CD4-positive, alpha-beta T cell treated with Interleukin-17A for 1 hour (primary cell): Measurements from ENCODE around the gene PLEKHH1.
A peak's percentile ranks its signal among the peaks of the same experiment; 100 is the strongest.

Source experiments
- DNase-seq: peaks from one replicate; pipeline ENCODE4 v3.0.0-alpha.2; 2020

The PLEKHH1 gene

GRCh38 chr14:67512463-67513310, 20.4 kb upstream of the PLEKHH1 start:
- DNase-seq: no peak

DNA sequence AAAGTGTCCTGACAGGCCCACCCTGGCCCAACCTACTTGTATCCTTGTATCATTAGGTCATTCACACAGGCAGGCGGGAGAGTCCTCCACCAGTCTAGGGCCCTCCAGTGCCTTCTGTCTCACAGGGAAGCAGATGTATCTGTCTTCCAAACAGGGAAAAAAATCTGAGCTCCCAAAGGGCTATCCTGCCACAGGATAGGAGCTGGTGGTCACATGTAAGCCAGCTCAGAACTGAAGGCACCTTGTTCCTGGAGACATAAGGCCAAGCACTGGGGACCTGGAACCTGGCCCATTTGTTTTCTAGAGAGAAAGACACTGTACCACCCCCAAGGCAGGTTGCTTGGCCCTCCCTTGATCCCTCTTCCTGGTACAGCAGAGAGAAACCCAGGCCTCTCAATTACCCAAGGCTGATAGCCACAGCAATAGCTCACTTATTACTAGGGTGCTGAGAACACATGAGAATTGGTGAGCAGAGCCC, 19.4 kb upstream of the PLEKHH1 start:
- DNase-seq: no peak

DNA sequence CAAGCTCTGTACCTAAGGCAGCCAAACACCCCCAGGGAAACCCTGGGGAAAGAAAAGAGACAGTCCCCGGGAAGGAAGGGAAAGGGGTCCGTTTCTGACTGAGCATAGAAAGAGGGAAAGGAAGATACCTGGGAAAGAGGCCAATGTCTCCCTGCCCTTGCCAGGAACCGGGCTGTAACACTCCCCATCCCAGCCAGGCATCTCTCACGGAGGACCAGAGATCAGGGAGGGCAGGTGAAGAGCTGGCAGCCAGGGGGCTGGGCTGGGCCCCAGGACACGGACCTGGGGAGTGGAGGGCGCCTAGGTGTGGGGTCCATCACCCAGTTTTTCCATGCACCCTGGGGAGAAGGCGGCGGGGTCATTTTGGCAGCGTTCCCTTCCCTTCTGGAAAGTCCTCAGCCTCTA, 18.9 kb upstream of the PLEKHH1 start:
- no peak for DNase-seq

DNA sequence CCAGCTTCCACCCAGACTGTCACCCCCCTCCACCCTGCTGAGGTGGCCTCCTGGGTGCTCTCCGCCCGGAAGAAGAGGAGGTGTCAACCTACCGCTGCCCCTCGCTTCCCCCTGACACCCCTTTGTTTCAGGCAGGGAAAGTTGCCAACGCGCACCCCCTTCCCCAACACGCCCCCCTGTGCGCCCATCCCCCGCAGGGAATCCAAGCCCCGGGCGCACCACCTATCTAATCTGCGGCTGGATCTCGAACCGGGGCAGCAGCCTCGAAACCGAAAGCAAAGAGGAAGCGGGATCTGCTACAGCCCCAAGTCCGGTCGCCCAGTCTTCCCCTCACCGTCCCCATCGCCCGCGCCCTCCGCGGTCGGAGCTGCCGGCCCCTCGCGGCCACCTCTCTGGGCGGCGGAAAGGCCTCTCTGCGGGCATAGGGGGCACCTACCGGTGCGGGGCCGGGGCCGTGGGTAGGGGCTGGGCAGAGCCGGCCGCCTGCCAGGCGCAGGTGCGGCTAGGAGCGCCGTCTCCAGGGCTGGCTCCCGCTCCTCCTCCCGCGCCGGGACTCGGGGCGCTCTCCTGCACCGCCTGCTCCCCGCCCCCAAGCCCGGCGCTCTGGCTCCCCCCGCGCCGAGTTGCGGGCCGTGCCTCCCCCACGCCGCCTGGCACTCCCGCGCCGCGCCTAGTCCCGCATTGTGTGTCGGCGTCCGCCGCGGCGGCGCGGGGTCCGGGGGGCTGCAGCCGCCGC, 18.3 kb upstream of the PLEKHH1 start:
- DNase-seq: peak; percentile 58

DNA sequence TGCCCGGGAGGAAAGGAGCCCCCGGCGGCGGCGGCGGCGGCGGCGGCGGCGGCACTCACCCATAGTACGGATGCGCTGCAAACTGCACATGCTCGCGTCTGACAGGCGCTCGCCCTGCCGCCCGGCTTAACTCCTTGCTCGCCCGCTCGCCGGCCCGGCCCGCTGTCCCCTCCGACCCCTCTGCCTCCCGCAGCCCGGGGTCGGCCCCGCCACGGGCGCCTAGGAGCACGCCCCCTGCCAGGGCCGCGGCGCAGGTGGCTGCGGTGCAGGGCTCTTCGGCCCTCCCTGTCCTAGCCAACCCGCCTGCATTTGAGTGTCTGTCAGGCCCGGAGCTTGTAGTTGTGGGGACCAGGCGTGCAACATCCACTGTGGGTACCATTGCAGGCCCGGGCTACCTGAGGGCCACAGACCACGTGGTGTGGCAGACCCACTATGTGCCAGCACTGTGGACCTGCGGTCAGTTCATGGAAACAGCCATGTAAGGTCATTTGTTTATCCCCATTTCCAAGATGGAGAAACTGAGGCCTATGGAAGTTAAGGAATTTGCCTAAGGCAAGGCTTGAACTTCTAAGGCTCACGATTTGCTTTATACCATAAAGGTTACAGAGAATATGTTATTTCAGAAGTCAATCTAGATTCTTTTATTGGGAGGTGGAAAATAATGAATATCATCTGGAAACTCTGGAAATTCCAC, 17.6 kb upstream of the PLEKHH1 start:
- no peak for DNase-seq

DNA sequence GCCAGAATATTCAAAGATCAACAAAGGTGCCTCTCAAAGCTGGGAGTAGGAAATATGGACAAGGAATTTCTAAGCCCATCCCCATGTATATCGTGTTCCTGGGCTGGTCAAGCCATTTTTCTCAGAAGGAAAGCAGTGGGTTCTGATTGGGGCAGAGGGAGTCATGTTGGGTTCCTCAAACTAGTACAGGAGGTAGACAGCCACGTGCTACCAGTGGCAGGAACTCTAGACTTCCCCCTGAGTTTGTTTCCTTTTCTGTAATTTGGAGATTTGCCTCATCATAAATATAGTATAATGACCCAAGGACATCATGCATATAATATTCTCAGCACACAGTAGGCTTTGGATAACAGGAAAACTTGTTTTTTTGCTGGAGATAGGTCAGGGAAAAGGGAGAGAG, 16.4 kb upstream of the PLEKHH1 start:
- DNase-seq: no peak

- DNase-seq: no peak
These were observed 16.0 kb upstream of the PLEKHH1 start for GRCh38 chr14:67517083-67517482.

DNA sequence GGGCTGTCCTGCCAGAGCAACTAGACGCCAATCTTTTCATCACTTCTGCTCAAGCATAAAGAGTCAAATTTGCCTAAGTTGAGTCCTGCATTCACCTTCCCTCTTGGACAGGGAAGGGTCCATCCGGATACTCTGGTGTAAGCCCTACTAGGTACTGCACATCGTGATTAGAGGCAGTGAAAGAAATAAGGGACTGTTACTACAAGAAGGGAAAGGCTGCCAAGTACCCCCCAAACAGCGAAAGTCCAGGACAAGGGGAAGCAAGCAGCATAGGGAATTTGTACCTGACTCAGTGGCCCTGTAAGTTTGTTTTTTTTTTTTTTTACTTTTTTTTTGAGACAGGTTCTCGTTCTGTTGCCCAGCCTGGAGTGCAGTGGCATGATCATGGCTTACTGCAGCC, 13.7 kb upstream of the PLEKHH1 start:
- DNase-seq: no peak

DNA sequence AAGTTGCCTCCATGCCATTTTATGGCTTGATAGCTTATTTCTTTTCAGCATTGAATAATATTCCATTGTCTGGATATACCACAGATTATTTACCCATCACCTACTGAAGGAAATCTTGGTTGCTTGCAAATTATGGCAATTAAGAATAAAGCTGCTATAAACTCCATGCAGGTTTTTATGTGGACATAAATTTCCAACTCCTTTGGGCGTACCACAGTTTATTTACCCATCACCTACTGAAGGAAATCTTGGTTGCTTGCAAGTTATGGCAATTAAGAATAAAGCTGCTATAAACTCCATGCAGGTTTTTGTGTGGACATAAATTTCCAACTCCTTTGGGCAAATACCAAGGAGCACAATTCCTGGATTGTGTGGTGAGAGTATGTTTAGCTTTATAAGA, 12.6 kb upstream of the PLEKHH1 start:
- DNase-seq: no peak

DNA sequence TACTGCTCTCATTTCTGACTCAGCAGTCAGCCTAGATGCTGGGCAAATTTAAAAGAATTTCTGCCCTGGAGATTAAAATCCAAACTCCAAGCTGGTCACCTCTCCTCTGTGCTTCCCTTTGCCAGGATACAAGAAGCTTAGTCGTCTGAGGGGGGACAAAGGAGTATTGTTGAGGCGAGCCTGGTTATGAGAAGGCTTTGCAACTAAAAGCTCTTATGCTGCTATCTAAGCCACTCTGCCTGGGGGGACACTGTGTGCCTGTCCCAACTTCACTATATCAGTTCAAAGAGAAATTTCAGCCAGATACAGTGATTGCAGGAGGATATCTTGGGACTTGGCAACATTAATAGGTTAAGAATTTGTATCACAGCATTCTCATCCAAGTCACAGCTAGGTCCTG, 10.8 kb upstream of the PLEKHH1 start:
- DNase-seq: no peak

DNA sequence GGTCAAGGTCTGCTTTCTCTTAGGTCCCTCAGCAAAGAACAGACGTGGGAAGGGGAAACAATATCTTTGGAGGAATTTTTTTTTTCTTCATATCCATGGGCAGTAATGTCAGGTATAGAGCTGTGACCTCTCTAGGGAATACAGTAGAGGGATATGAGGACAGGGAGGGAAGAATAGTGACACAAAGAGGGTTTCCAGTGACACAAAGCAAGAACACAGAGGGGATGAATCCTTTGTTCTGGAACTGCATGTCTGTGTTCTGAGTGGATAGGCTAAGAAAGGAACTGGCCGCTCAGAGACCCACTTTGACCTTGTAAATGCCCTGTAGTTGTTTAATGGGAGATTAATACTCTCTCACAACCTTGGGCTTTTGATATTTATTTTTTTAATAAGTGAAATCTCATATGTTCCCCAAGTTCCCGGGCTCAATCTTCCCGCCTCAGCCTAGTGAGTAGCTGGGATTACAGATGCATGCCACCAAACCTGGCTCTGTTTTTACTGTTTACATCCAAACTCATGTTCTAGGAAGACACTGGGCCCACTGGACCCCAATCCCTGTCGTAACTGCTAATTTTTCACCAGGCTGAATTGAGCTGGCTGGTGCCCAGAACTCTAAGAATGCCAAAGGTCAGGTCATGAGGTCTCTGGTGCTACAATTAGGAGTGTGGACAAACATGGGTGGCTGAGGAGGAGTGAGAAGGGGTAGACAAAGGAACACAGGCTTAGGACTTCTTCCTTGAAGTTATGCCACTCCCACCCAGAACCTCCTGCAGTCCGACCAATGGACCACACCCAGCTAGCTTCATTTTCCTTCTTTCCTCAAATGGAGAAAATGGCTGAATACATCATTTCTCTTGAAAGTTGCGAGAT, 9.1 kb upstream of the PLEKHH1 start:
- no peak for DNase-seq

GRCh38 chr14:67524634-67524963, 8.5 kb upstream of the PLEKHH1 start:
- DNase-seq: no peak

DNA sequence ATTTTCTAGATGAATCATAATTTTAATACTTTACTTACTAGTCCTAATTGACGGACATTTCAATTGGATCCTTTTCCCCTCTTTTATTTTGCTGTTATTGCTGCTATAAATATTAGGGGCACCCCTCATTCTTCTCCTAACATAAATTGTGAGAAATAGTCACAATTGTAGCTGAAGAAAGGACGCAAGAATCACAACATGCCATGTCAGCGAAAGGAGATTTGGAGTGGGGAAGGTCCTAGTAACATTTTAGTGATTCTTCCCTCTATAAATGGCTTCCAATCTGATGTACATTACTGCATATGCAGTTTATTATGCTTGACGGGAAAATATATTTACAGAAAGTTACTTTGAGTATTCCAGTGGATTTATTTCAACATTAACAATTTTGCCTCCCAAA, 7.7 kb upstream of the PLEKHH1 start:
- DNase-seq: no peak

DNA sequence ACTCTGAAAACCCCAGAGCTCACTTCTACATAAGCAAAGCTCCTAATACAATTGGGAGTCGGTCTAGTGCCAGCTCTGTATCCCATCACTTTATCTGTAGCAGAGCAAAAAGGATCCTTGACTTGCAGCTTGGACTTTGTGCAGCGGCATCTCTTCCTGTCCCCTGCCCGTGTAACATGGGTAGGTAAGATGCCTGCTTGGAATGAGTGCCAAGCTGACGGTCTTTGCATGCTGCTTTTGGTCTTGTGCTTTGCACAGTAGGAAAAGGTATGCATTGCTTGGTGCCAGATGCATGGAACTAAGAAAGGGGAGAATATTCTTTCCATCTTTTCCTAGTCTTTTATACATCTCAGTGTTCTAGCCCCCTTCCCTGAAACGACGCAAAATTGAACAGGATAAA, 6.9 kb upstream of the PLEKHH1 start:
- no peak for DNase-seq

DNA sequence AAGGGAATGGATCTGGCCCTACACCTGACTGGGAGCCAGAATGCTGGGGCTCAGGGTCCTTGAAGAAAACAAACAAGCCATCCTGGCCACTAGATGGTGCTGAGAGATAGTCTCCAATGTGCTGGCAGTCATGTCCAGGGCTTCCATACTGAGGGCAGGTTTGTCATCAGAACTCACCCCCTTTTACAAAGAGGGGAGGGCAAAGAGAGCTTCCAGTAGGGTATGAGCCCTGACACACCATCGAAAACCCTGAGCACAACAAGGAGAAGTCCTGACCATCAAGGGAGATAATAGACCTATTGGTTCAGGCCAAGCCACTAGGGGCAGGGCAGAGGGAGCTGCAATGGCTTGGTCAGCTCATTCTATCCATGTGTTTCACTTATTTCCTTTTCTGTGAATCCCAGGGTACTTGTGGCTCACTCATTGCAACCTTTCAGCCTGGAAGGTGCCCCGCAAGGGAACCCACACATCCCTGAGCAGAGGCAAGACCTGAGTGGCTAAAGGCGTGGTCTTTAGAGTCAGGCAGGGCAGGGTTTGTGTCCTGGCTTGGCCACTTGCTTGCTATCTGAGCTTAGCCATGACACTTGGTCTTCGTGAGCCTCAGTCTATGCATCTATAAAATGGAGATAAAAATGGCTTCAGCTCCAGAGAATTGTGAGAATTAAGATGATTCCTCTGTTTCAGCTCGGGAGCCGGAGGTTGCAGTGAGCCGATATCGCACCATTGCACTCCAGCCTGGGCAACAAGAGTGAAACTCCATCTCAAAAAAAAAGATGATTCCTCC, 6.2 kb upstream of the PLEKHH1 start:
- DNase-seq: peak; percentile 59

- DNase-seq: no peak
These were observed 5.3 kb upstream of the PLEKHH1 start for GRCh38 chr14:67527756-67528155.

- no peak for DNase-seq
These were observed 4.8 kb upstream of the PLEKHH1 start for GRCh38 chr14:67528276-67528675.

DNA sequence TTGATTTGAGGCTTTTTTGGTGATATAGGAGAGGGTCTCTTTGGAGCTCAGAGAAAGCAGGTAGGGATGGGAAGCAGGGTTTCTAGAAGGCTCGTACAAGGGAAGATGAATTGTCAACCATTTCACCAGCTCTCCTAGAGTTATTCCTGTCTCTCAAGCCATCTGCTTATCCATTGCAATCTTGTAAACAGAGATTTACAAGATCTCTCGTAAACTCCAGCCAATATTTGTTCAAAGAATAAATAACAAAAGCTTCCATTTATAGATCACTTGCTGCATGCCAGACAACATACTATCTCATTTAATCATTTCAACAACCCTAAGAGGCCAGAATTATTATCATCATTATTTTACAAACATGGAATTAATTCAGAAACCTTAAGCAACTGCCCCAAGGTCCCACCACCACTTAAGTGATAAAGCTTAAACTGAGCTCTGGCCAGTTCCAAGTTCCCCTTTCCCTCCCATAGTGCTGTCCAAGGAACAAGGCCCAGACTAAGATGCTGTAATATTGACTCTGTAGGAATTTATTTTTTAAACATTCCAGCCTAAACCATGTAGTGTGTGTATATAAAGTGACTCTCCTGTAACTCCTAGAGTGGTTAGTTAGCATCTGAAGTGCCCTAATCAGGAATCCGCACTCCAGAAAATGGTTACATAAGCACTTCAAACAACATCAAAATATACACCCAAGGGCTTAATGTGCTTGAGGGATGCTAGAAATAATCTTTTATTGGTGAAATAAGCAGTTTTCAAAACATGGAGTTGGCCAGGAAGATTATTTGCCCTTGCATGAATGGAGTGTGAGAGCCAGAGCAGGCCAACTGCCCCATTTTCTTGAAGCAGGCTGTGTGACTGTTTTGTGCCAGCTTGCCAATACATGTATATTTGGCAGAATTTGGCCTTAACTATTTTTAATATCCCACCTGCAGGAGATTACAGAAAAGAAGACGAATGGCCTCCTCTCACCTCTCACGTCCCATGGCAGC, 2.8 kb upstream of the PLEKHH1 start:
- no peak for DNase-seq

GRCh38 chr14:67532606-67532997, 488 bp upstream of the PLEKHH1 start:
- DNase-seq: no peak

DNA sequence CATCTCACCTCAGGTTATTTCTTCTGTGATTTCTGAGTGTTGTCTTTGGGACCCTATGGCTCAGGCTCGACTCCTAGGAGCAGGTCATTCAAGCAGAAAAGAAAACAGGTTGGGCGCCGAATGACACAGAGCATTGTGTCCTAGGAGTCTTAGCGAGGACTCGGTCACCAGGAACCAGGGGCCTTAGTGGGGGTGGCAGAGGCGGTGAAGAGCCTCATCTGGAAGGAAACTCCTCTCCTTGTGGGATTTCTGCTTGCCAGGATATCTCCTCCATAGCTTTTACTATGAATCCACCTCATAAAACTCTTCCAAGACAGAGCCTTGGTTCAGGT, 630 bp downstream of the PLEKHH1 start:
- no peak for DNase-seq

DNA sequence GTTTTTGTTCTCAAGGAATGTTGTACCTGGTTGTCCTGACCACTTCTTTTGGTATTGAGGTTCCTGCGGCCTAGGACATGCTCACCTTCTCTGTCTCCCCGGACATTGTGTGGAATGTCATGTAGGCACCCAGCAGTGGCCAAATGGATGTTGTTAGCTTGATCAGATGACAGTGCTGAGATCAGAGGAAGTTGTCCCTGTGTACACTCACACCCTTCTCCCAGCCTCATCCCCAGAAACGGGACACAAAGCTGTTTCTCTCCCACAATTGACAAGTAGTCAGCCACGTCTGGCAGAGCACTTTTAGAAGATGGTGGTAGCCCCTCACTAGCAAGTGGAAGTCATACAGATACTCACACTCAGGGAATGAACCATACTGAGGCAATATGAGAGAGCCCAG, 3.0 kb downstream of the PLEKHH1 start:
- DNase-seq: no peak
